GM12878 (cell line): ENCODE measurements around the gene CAMK2A. TPM values are rescaled to one million over a fixed set of nuclear protein-coding genes. Genes with fewer than 3 reads are reported as not detected.
A peak's percentile ranks its signal among the peaks of the same experiment; 100 is the strongest.

Experiments
- ATAC-seq: fragments of 200-7000 bp; cut with Tn5 transposase; 3 replicates; pipeline ENCODE4 v1.9.1; 2020; ENCODE audit warnings: mild to moderate bottlenecking, moderate library complexity
- BruUV-seq: library from RNA; stranded (reverse); fragments of 400-500 nt; replicated peaks from 2 replicates; lab custom pipeline; 2021; lab: Mats Ljungman, UMichigan
- CTCF ChIA-PET: fragments of 300-600 bp; sonication (Branson Sonifier 250); formaldehyde crosslinking; extraction: SDS; loops from one replicate; lab custom pipeline; 2021; ENCODE audit warnings: inconsistent platforms; lab: Yijun Ruan, JAX
- POLR2A ChIA-PET: fragments of 350-600 bp; formaldehyde crosslinking; extraction: SDS; loops from one replicate; lab custom pipeline; 2021; ENCODE audit warnings: inconsistent platforms; lab: Charles Lee
- RAD21 ChIA-PET: fragments of 300-600 bp; sonication (Branson Sonifier 250); formaldehyde crosslinking; loops from one replicate; lab custom pipeline; 2023; ENCODE audit warnings: antibody characterized with exemption; ENCODE audit not compliant: unreplicated experiment; lab: Charles Lee
- SMC1A ChIA-PET: fragments of 300-600 bp; sonication (Branson Sonifier 250); formaldehyde crosslinking; loops from one replicate; lab custom pipeline; 2023; ENCODE audit not compliant: unreplicated experiment, uncharacterized antibody; lab: Charles Lee
- DNase-seq: peaks from one replicate; pipeline ENCODE4 v3.0.0-alpha.2; 2011; ENCODE audit warnings: low read depth, low spot score
- FAIRE-seq: peaks from 3 replicates; lab custom pipeline; 2011; peaks lifted over from hg19 to GRCh38; lab: Jason Lieb, UNC
- H2AFZ ChIP-seq: 2 replicates; pipeline ENCODE4 v1.6.0; 2011; ENCODE audit warnings: low read depth, low read length, control low read depth; ENCODE audit not compliant: control insufficient read depth
- H3K27ac ChIP-seq: 2 replicates; pipeline ENCODE4 v1.5.1; 2011; ENCODE audit warnings: control low read depth; ENCODE audit not compliant: control insufficient read depth, insufficient read depth
- H3K27me3 ChIP-seq, 2 experiments: replicated peaks in 1 of 2; 2 replicates each; pipeline versions ENCODE4 v1.6.0 to v1.6.1; 2011; ENCODE audit warnings: low read length in 1 of 2; ENCODE audit not compliant: control insufficient read depth in 2 of 2, insufficient read depth in 2 of 2
- H3K36me3 ChIP-seq, 2 experiments: 2 replicates each; pipeline ENCODE4 v1.5.1; 2011; ENCODE audit warnings: low read length in 1 of 2; ENCODE audit not compliant: control insufficient read depth in 2 of 2, insufficient read depth in 2 of 2
- H3K4me1 ChIP-seq: 2 replicates; pipeline ENCODE4 v1.6.1; 2011; ENCODE audit warnings: mild to moderate bottlenecking, low read length, moderate library complexity, mixed read lengths; ENCODE audit not compliant: control insufficient read depth, insufficient read depth
- H3K4me2 ChIP-seq: 2 replicates; pipeline ENCODE4 v1.6.0; 2011; ENCODE audit warnings: control low read depth; ENCODE audit not compliant: control insufficient read depth, insufficient read depth
- H3K4me3 ChIP-seq: fragments of 200-600 bp; sonication (generic); 2 replicates; pipeline ENCODE4 v1.5.1; 2016
- H3K79me2 ChIP-seq: 2 replicates; pipeline ENCODE4 v1.6.0; 2011; ENCODE audit warnings: low read length; ENCODE audit not compliant: control insufficient read depth, insufficient read depth
- H3K9ac ChIP-seq: 2 replicates; pipeline ENCODE4 v1.8.0; 2011; ENCODE audit warnings: low read length, control low read depth, mixed read lengths; ENCODE audit not compliant: control insufficient read depth, insufficient read depth
- H3K9me3 ChIP-seq: replicated peaks from 3 replicates; pipeline ENCODE4 v1.5.1; 2011; ENCODE audit warnings: mild to moderate bottlenecking, low read length; ENCODE audit not compliant: control insufficient read depth, insufficient read depth
- H4K20me1 ChIP-seq: 2 replicates; pipeline ENCODE4 v1.6.0; 2011; ENCODE audit not compliant: control insufficient read depth, insufficient read depth
- ATF3 ChIP-seq: IDR thresholded peaks from 2 replicates; pipeline ENCODE4 v1.6.1; 2011; ENCODE audit warnings: low read depth, mild to moderate bottlenecking, low read length, moderate library complexity, borderline replicate concordance; ENCODE audit errors: extremely low read depth
- CBX5 ChIP-seq: sonication (generic); IDR thresholded peaks from 2 replicates; pipeline ENCODE4 v1.6.1; 2016; ENCODE audit warnings: low read depth, moderate library complexity, mild to moderate bottlenecking, inconsistent platforms
- HCFC1 ChIP-seq: fragments of 150-350 bp; IDR thresholded peaks from 2 replicates; pipeline ENCODE4 v1.6.1; 2014; ENCODE audit warnings: low read length
- NBN ChIP-seq: fragments of 450-650 bp; IDR thresholded peaks from 2 replicates; pipeline ENCODE4 v1.6.1; 2016
- SPI1 ChIP-seq: IDR thresholded peaks from 2 replicates; pipeline ENCODE4 v1.6.1; 2011; ENCODE audit warnings: low read depth, mild to moderate bottlenecking, low read length, moderate library complexity, borderline replicate concordance; ENCODE audit not compliant: insufficient read depth
- ZNF384 ChIP-seq: IDR thresholded peaks from 2 replicates; pipeline ENCODE4 v1.6.1; 2012; ENCODE audit warnings: low read depth, mild to moderate bottlenecking, low read length, improper control_type of control experiment, borderline replicate concordance
- ZZZ3 ChIP-seq: IDR thresholded peaks from 2 replicates; pipeline ENCODE4 v1.6.1; 2011; ENCODE audit warnings: low read depth; ENCODE audit not compliant: control insufficient read depth, insufficient read length
- WGBS: methylation state at CpG from one replicate; pipeline ENCODE4 v1.1.6; 2016; ENCODE audit warnings: low lambda C conversion rate; ENCODE audit not compliant: insufficient replicate concordance, insufficient coverage; ENCODE audit errors: missing lambda C conversion rate; 5-methylcytosine and 5-hydroxymethylcytosine counted together
- in situ Hi-C: fragments of 300-500 bp; cut with MboI; formaldehyde crosslinking; loops from 9 replicates; pipeline ENCODE4 v1.14.3; 2018; ENCODE audit warnings: mixed read lengths
- intact Hi-C: fragments of 100-400 bp; cut with micrococcal nuclease; formaldehyde crosslinking; loops from one replicate; pipeline ENCODE4 v1.14.2; 2022; ENCODE audit not compliant: unreplicated experiment
- polyA plus RNA-seq, 11 experiments: library from polyadenylated mRNA; depleted of rRNA in 4 of 11; unstranded in 6 of 11; stranded (reverse) in 5 of 11; fragments of >200 nt; fragmentation: Nextera tagmentation in 4 of 11; fragmentation: Illumina TruSeq in 1 of 11; extraction: Ambion mirVana in 4 of 11; extraction: Trizol in 1 of 11; gene quantifications; 1 replicate in 1 of 11; 2 replicates in 10 of 11; pipeline versions ENCODE4 v1.2.1 to v1.2.3, GENCODE V29; 2011 to 2016; ENCODE audit warnings: inconsistent platforms in 2 of 11, missing spikeins in 2 of 11, low read depth in 1 of 11
- total RNA-seq, 4 experiments: library from RNA; depleted of rRNA in 3 of 4; stranded (reverse); fragments of >200 nt in 3 of 4; fragmentation: Illumina TruSeq in 1 of 4; extraction: Trizol in 1 of 4; gene quantifications; 2 replicates each; pipeline versions ENCODE4 v1.2.1 to v1.2.3, GENCODE V29; 2013 to 2021

CAMK2A gene
- total and polyA plus RNA-seq, 10 of the 15 experiments (the other 5 are each of a cell fraction or from before 2014, with no cell fraction given) = 0.11 TPM; not detected in 9

GRCh38 chr5:150253416-150254208 is 36.0 kb downstream of the CAMK2A start:
- FAIRE-seq = no peak
- 32% methylated on average over 10 of the region's 10 CpGs for WGBS
- RAD21 ChIA-PET = no interaction called here
- peaks cover 2% of the 10 kb centered on the region in 2 experiments for H3K27me3 ChIP-seq
- no peaks in the 10 kb centered on the region for H3K4me1 ChIP-seq
- no TSS peak for BruUV-seq
- TF ChIP-seq ZNF384 (no peak), NBN (no peak), ZZZ3 (no peak), SPI1 (peak; percentile 25; the same call in 1 of the 2 replicates)
- TF ChIP-seq, all 136 proteins: peak for 1
- DNase-seq (no peak), ATAC-seq (peak; percentile 64)
- no peak overlapping the region for H2AFZ ChIP-seq
- in situ Hi-C loops (no loop called here), intact Hi-C loops (no loop called here)
- H3K4me3 ChIP-seq = no peak overlapping the region
- H3K27ac ChIP-seq = no peak overlapping the region
- CTCF ChIA-PET = no interaction called here
- H3K9me3 ChIP-seq = no peaks in the 10 kb centered on the region; the same call in 2 of the 3 replicates
- H3K36me3 ChIP-seq = no peaks in the 10 kb centered on the region
- H3K9ac ChIP-seq = no peak overlapping the region
- no peaks in the 10 kb centered on the region for H3K79me2 ChIP-seq
- POLR2A ChIA-PET = no interaction called here
- H4K20me1 ChIP-seq = no peaks in the 10 kb centered on the region
- SMC1A ChIA-PET = no interaction called here
- H3K4me2 ChIP-seq = no peak overlapping the region

DNA sequence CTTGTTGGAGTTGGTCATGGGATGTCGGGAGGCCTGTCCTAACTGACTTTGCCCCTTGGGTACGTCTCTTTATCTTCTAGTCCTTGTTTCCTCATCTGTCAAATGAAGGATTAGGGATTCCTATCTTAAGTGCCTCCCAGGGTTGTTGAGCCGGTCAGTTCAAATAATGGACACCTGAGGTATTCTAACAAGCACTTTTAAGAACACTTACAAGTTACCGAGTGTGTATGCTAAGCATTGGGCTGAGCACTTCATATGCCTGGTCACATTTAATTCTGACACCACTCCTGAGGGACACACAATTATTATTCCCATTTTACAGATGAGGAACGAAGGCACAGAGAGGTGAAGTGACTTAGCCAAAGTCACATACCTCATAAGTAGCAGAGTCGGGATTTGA is 37.1 kb downstream of the CAMK2A start:
- no peak overlapping the region for H3K4me3 ChIP-seq
- in situ Hi-C loops = no loop called here
- WGBS = 35% methylated on average over 6 of the region's 6 CpGs

More for the DNA sequence above, 37.1 kb downstream of the CAMK2A start:
- H3K4me1 ChIP-seq = no peaks in the 10 kb centered on the region
- no peak for ATAC-seq
- ChIA-PET CTCF (no interaction called here), SMC1A (no interaction called here), RAD21 (no interaction called here), POLR2A (no interaction called here)
- no peak overlapping the region for H2AFZ ChIP-seq
- H3K36me3 ChIP-seq = no peaks in the 10 kb centered on the region
- H3K27ac ChIP-seq = no peak overlapping the region
- no peak overlapping the region for H3K9ac ChIP-seq
- no peaks in the 10 kb centered on the region; the same call in 2 of the 3 replicates for H3K9me3 ChIP-seq
- intact Hi-C loops = no loop called here
- DNase-seq = no peak
- TF ChIP-seq HCFC1 = no peak
- no peak for TF ChIP-seq CBX5
- no peak for TF ChIP-seq ATF3
- BruUV-seq = no TSS peak
- no peaks in the 10 kb centered on the region for H3K79me2 ChIP-seq
- no peaks in the 10 kb centered on the region for H4K20me1 ChIP-seq
- H3K27me3 ChIP-seq = peaks cover 2% of the 10 kb centered on the region in 2 experiments
- H3K4me2 ChIP-seq = no peak overlapping the region
- FAIRE-seq = no peak
